Brain pericyte (primary cell): ENCODE measurements around the gene ALPG.

Experiments used
- DNase-seq: peaks from one replicate; pipeline ENCODE4 v3.0.0-alpha.2; 2012; ENCODE audit warnings: low read depth, low spot score

The ALPG gene

GRCh38 chr2:232457121-232458011, 50.7 kb downstream of the ALPG start:
- DNase-seq: no peak

- DNase-seq: no peak
Observed at GRCh38 chr2:232458051-232458660, 51.5 kb downstream of the ALPG start.

GRCh38 chr2:232458661-232459418, 52.2 kb downstream of the ALPG start:
- no peak for DNase-seq

- no peak for DNase-seq
Observed at GRCh38 chr2:232459419-232460035, 52.9 kb downstream of the ALPG start.

- no peak for DNase-seq
Observed at GRCh38 chr2:232460171-232460570, 53.5 kb downstream of the ALPG start.
